ENCODE data around the gene FARP1.

Gene FARP1

GRCh38 chr13:98370261-98370660 is 227.4 kb downstream of the FARP1 start:
- no peak for TF ChIP-seq POLR2AphosphoS5 (IDR thresholded peaks at IDR 0.05; ENCODE audit: low read depth, low read length)
- no peak for TF ChIP-seq FOXP2 (optimal IDR thresholded peaks at IDR 0.05; ENCODE audit: borderline replicate concordance, extremely low read depth, extremely low read length, insufficient read depth)
- no peak for TF ChIP-seq SIN3A (IDR thresholded peaks at IDR 0.05; ENCODE audit: borderline replicate concordance, insufficient read depth, low read length)
- TF ChIP-seq TAF1 (IDR thresholded peaks at IDR 0.05; ENCODE audit: borderline replicate concordance, insufficient read depth, low read length) = no peak
- TF ChIP-seq, protein P1, sequence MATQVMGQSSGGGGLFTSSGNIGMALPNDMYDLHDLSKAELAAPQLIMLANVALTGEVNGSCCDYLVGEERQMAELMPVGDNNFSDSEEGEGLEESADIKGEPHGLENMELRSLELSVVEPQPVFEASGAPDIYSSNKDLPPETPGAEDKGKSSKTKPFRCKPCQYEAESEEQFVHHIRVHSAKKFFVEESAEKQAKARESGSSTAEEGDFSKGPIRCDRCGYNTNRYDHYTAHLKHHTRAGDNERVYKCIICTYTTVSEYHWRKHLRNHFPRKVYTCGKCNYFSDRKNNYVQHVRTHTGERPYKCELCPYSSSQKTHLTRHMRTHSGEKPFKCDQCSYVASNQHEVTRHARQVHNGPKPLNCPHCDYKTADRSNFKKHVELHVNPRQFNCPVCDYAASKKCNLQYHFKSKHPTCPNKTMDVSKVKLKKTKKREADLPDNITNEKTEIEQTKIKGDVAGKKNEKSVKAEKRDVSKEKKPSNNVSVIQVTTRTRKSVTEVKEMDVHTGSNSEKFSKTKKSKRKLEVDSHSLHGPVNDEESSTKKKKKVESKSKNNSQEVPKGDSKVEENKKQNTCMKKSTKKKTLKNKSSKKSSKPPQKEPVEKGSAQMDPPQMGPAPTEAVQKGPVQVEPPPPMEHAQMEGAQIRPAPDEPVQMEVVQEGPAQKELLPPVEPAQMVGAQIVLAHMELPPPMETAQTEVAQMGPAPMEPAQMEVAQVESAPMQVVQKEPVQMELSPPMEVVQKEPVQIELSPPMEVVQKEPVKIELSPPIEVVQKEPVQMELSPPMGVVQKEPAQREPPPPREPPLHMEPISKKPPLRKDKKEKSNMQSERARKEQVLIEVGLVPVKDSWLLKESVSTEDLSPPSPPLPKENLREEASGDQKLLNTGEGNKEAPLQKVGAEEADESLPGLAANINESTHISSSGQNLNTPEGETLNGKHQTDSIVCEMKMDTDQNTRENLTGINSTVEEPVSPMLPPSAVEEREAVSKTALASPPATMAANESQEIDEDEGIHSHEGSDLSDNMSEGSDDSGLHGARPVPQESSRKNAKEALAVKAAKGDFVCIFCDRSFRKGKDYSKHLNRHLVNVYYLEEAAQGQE (IDR thresholded peaks at IDR 0.05; ENCODE audit: insufficient read depth in 1 of 2, low read depth in 2 of 2, low read length in 2 of 2) = no peak

- no peak for TF ChIP-seq FOXP2 (optimal IDR thresholded peaks at IDR 0.05; ENCODE audit: borderline replicate concordance, extremely low read depth, extremely low read length, insufficient read depth)
Observed at GRCh38 chr13:98370806-98371515, 228.1 kb downstream of the FARP1 start.

- TF ChIP-seq TAF1 (IDR thresholded peaks at IDR 0.05; ENCODE audit: borderline replicate concordance, insufficient read depth, low read length) (no peak), FOXP2 (optimal IDR thresholded peaks at IDR 0.05; ENCODE audit: borderline replicate concordance, extremely low read depth, extremely low read length, insufficient read depth) (no peak), SIN3A (IDR thresholded peaks at IDR 0.05; ENCODE audit: borderline replicate concordance, insufficient read depth, low read length) (no peak)
- TF ChIP-seq, protein P1 (IDR thresholded peaks at IDR 0.05; ENCODE audit: insufficient read depth in 1 of 2, low read depth in 2 of 2, low read length in 2 of 2) = no peak
Observed at GRCh38 chr13:98371516-98372023, 228.7 kb downstream of the FARP1 start.

DNA sequence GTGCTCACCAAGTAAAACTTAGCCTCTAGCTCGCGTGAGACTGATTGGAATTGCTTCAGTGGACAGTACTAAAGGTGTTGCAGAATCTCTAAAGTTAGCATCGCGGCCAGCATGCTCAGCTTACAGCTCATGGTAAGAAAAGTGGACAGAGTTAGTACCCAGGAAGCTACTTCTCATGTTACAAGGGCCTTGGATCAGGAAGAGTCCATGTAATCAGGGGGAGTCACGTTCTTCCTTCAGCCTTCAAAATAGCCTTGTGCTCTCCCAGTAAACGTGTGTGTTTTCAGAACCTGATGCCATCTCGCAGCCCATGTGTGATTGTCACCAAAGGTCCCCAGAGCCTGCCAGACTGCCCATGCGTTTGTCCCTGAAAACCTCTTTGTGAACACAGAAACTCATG is 230.0 kb downstream of the FARP1 start:
- TF ChIP-seq, protein P1 (IDR thresholded peaks at IDR 0.05; ENCODE audit: insufficient read depth in 1 of 2, low read depth in 2 of 2, low read length in 2 of 2) = no peak
- TF ChIP-seq SIN3A (IDR thresholded peaks at IDR 0.05; ENCODE audit: borderline replicate concordance, insufficient read depth, low read length) = no peak
- TF ChIP-seq POLR2AphosphoS5 (IDR thresholded peaks at IDR 0.05; ENCODE audit: low read depth, low read length) = no peak
- no peak for TF ChIP-seq FOXP2 (optimal IDR thresholded peaks at IDR 0.05; ENCODE audit: borderline replicate concordance, extremely low read depth, extremely low read length, insufficient read depth)
- TF ChIP-seq TAF1 (IDR thresholded peaks at IDR 0.05; ENCODE audit: borderline replicate concordance, insufficient read depth, low read length) = no peak

DNA sequence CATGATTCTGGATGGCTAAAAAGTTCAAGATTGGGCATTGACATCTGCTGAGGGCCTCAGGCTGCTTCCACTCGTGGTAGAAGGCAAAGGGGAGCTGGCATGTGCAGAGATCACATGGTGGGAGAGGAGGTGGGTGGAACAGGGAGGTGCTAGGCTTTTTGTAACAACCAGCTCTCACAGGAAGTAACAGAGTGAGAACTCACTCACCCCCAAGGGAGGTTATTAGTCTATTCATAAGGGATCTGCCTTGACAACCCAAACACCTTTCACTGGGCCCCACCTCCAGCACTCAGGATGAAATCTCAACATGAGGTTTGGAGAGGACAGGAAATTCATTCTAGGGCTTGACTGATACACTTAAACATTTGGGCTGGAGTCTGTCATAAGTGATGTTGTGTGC is 231.9 kb downstream of the FARP1 start:
- TF ChIP-seq SIN3A (IDR thresholded peaks at IDR 0.05; ENCODE audit: borderline replicate concordance, insufficient read depth, low read length) (no peak), FOXP2 (optimal IDR thresholded peaks at IDR 0.05; ENCODE audit: borderline replicate concordance, extremely low read depth, extremely low read length, insufficient read depth) (no peak), POLR2AphosphoS5 (IDR thresholded peaks at IDR 0.05; ENCODE audit: low read depth, low read length) (no peak), TAF1 (IDR thresholded peaks at IDR 0.05; ENCODE audit: borderline replicate concordance, insufficient read depth, low read length) (no peak)
- TF ChIP-seq, protein P1 (IDR thresholded peaks at IDR 0.05; ENCODE audit: insufficient read depth in 1 of 2, low read depth in 2 of 2, low read length in 2 of 2) = no peak

Data from PFSK-1 (cell line).